NOMO-1 (cell line): ENCODE measurements around the gene ZSWIM4.
A peak's percentile ranks its signal among the peaks of the same experiment; 100 is the strongest.

Experiments
- DNase-seq, 2 experiments: peaks; one replicate each; lab custom pipeline; 2025; ENCODE audit not compliant: unreplicated experiment in 2 of 2; lab: John Stamatoyannopoulos, UW

ZSWIM4 gene

DNA sequence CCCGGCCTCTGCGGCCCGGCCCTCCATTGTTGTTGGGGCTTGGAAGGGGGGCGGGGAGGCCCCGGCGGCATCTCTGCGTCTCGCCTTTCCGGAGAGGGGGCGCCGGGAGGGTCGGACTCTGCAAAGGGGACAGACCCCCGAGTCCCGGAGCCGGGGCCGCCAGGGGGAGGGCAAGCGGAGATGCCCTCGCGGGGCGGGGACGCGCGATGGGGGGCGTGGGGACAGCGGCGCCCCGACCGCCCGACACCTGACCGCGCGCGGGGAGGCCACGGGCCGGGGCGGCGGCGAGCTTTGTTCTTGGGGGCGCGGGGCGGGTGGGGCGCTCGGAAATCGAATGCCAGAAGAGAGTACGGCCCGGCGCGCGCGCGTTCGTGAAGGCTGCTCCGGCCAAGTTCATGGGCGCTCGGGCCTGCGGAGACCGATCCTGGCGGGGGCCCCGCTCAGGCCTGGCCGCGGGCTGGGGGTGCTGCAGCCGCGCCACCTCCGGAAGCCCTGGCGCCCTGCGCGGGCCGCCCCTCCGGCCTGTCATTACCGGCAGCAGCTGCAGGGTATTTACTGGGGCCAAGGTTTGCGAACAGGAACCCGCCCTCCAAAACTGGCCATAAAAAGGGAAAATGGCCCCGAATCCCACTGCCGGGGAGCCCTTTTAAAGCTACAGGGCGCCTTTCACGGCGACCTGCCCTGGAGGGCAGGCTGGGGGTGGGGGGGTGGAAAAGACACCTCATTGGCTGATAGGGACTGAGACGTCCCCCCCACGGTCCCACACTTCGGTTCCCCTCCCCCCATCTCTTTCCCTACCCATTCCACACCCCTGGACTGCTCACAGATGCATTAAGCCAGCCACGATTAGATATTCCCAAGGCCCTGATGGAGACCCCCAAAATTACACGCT, 70.6 kb downstream of the ZSWIM4 start:
- peak in 1 of 2 experiments; percentile 21 for DNase-seq

DNA sequence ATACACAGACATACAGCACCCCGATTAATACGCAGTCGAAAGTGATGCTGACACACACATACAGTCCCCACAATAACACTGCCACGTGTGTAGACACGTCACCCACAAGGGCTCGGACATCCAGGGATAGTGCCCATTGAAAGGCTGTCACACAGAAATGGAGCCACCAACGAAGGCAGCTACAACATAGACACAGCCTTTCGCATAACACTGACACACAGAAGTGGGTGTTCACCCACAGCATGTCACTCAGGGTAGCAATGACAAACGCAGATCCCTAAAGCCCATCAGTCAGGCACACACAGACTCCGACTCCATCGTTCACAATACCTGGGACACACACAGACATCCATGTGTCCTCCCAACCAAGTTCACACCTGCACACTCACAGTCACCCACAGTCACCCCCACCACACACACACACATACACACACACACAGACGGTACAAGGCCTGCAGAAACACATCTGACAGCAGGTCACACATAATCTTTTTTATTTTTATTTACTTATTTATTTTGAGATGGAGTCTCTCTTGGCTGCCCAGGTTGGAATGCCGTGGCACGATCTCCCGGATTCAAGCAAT, 71.3 kb downstream of the ZSWIM4 start:
- no peak for DNase-seq

DNA sequence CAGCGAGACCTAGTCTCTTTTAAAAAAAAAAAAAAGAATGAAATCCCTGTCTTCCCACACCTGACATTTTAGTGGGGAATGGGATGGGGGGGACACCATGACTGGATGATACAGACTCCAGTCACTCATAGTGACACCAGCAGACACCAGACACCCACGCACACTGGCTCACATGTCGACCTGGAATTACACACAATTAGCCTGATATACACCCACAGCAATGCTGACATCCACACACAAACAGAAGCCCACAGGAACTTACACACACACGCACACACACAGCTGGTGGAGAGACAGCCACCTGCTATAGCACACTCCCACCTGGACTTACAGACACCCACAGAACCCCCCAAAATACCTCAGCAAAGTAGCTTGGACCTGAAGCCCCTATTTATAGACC, 73.4 kb downstream of the ZSWIM4 start:
- DNase-seq, result no peak

DNA sequence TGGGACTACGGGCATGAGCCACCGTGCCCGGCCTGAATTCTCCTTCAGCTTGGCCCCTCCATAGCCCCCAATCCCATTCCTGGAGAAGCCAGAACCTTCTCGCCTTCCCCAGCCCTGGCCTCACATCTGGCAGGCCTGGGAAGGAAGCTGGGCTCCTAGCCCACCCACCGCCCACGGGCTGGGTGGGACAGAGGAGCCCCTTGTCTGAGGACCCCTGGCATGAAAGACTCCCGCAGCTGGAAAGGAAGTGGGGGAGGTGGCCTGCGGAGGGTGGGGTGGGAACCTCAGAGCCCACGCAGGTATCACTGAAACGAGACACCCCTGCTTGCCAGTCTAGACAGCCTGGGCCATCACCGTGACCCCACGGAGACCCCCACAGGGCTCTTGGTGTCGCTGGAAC, 74.0 kb downstream of the ZSWIM4 start:
- DNase-seq, result no peak

DNA sequence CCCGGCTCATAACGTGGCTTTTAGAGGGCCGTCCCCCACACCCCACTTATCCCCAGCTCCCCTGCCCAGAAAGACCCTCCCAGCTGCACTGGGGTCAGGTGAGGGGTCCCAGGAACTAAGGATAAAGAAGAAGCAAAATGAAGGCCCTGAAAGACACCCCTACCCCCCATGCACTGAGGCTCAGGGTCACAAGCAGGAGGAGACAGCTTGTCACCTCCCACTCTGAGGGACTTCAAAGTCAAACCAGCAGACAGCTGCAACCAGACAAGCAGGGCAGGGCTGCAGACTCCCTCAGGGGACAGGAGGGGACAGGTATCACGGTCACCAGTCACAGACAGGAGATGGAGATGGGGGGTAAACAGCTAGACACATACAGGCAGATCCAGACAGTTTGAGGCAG, 75.6 kb downstream of the ZSWIM4 start:
- no peak for DNase-seq

DNA sequence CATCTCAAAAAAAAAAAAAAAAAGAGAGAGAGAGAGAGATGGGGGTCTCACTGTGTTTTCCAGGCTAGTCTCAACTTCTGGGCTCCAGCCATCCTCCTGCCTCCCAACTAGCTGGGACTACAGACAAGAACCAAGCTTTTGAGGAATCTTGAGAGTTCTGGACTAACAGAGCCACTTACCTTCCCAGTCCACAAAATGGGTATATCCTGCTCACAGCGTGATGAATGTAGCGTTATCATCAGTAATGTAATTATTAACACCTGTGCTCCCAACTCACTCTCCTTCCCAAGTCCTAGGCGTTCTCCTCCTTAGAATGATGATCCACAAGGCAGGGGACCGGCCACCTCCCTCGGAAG, 77.1 kb downstream of the ZSWIM4 start:
- DNase-seq, result no peak

DNA sequence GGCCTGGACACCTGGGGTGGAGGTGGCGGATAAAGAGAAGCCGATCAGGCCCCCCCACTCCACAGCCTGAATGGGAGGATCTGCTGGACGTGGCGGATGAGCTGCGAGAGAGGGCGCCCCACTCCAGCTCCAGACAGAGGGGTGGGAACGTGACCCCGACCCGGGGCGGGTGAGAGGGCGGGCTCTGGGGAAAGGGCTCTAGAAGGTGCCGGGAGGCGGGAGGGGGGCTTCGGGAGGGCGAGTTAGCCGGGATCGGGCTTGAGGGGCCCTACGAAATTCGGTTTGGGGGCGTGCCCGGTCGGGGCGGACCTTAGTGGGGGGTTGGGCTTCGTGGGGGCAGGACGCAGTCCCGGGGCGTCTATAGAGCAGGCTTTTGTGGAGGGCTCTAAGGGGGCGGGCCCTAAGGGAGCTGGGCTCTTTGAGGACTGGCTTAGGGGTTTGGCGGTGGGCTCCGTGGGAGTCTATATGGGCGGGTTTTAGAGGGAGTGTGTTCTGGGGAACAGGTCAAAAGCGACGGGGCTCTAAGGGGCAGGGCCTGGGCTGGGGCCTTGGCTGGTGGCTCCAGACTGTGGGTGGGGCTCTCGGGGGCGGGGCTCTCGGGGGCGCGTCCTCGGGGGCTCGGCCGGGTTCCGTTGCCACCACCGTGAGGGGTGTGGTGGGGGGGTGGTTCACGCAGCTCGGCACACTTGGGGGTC, 77.6 kb downstream of the ZSWIM4 start:
- DNase-seq, result peak; percentile 35 to 52

DNA sequence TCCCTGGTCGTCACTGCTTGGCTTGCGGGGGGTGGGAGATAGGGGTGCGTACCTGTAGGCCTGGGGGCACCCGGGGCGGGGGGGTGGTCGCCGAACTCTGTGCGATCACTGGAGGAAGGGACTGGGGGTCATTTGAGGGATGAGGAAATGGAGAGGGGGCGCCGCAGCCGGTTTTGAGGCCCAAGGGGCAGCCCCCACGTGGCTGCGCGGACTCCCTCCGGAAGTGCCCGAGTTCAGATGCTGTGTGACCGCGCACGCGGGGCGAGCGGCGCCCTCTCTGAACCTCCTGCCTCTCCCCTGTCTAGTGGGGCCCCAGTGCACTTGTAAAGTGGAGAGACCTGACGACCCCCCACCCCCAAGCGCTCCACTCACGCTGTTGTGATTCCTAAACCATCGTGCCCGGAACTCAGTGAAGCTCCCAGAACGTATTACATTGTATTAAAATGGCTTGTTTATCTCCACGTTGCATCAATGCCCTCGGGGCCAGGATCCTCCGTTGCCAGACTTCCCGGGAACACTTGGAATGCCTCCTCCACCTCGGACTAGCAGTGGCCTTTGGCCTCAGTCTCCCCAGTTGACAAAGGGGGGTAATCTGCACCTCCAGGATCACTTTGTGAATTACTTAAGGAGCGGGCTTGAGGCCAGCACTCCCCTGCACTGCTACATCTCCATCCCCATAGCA, 78.7 kb downstream of the ZSWIM4 start:
- DNase-seq, result no peak

DNA sequence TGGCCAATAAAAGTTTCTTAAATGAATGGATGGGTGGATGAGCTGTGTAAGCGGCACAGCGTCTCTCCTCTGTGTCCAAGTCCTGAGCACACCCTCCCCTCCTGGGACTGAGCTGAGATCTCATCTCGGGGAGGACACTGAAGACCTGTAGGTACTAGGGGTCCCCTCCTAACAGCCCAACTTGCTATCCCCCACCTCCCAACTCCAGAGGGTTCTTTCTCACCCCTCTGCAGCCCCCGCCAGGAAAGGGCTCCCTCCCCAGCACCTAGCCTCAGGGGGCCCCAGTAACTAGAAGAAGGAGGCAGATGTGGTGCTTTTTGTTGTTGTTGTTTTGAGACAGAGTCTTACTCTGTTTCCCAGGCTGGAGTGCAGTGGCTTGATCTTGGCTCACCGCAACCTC, 80.6 kb downstream of the ZSWIM4 start:
- no peak for DNase-seq

DNA sequence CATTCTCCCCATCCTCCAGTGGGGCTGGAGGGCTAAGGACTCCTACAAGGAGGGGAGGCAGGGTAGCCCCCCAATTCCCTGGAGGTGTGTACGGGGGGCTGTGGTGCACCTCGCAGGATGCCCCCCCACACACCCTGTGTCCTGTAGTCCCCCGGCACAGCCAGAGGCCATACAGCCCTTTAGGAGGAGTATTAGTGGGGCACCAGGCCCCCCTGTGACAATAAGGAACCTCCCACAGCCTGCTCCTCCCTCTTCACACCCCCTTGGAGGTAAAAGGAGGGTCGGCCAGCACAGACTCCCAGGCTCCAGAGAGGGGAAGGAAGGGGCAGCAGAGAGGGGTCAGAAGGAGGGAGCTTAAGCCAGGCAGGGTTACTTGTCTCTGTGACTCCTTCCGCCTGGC, 81.6 kb downstream of the ZSWIM4 start, which contains the start of gene NANOS3:
Gene NANOS3, plus strand, starts transcription at position 301 of the 400 bp plus-strand sequence. CDS start 115 bp downstream, outside the sequence.
- DNase-seq, result no peak

DNA sequence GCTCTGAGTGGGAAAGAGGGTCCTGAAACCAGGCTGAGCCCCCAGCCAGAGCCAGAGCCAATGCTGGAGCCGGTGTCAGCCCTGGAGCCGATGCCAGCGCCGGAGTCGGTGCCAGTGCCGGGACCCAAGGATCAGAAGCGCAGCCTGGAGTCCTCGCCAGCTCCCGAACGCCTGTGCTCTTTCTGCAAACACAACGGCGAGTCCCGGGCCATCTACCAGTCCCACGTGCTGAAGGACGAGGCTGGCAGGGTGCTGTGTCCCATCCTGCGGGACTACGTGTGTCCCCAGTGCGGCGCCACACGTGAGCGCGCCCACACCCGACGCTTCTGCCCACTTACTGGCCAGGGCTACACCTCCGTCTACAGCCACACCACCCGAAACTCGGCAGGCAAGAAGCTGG, 82.1 kb downstream of the ZSWIM4 start:
- no peak for DNase-seq

DNA sequence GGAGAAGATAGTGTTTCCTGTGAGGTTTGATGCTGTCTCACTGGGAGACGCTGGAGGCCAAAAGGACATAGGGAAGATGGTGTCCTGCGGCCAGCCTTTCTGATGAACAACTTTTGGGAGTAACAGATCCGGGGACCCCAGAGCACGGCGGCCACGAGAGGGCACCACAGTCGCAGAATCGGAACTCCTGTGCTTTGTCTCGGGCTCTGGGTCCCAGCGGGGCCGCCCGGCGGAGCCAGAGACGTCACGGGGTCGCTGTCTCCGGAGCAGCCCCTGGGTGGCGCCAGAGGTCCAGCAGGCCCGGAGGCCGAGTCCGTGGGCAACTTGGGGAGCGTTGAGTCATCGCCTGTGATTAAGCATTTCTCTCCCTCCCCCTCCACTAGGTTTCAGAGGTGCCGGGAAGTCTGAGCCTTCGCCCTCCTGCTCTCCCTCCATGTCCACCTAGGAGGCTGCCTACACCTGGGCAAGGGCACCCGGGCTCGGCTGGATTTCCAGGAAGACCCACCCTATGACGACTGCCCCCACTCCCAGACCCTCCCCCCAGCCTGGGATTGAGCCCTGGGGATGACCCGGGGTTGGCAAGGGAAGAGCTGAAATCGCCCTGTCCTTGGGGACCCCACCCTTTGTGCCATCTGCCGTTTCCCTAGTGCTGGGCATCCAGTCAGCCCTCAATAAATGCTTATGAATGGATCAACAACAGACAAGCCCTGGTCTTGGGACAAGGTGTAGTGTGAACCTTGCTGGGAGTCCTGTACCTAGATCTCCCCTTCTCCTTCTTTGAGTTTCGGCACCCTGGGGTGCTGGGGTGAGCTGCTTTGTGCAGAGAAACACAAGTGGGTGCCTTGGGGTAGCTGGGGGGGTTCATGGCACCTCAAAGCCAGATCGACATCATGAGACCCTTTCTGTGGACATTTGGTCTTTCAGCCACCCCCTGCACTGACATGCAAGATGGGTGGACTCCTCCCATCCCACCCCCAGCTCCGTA, 85.1 kb downstream of the ZSWIM4 start:
- DNase-seq, result peak; percentile 96 to 97

DNA sequence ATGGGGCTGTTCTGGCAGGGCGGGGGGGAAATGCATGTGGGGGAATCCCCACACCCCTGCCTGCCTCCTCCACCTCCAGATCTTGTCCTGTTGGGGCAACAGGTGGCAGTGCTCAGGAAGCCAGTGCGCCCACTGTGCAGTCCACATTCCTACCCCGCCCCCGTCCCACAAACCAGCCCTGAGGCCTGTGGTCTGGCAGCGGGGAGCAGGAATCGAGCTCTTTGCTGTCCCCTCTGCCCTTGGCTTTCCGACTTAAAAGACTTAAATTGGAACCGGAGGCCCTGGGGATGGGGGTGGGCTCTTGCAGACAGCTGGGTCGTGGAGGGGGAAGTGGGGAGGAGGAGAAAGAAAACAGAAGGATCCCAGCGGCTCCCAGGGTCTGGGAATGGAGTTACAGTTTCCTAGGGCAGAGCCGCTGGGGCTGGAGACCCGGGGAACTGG, 86.0 kb downstream of the ZSWIM4 start:
- DNase-seq, result no peak
